ENCODE data around the gene TBCB. TPM values are rescaled to one million over a fixed set of nuclear protein-coding genes. Genes with fewer than 3 reads are reported as not detected.

Gene TBCB
- total RNA-seq, 2 donors from 2014 or later, result 158 to 260 TPM

- no peak overlapping the region for H3K27ac ChIP-seq
- H3K27me3 ChIP-seq (replicated peaks; ENCODE audit: insufficient read depth), result no peaks in the 10 kb centered on the region
- ATAC-seq (ENCODE audit: insufficient number of reproducible peaks, low FRiP score, low read depth) (no peak), DNase-seq (ENCODE audit: low spot score) (no peak)
- no peaks in the 10 kb centered on the region for H3K9me3 ChIP-seq
- H3K4me3 ChIP-seq, result no peak overlapping the region
- H3K4me1 ChIP-seq (ENCODE audit: control insufficient read depth in 1 of 2, low read depth in 2 of 2), result no peaks in the 10 kb centered on the region
- H3K36me3 ChIP-seq, result peaks cover 6% of the 10 kb centered on the region
- TF ChIP-seq, protein P1, sequence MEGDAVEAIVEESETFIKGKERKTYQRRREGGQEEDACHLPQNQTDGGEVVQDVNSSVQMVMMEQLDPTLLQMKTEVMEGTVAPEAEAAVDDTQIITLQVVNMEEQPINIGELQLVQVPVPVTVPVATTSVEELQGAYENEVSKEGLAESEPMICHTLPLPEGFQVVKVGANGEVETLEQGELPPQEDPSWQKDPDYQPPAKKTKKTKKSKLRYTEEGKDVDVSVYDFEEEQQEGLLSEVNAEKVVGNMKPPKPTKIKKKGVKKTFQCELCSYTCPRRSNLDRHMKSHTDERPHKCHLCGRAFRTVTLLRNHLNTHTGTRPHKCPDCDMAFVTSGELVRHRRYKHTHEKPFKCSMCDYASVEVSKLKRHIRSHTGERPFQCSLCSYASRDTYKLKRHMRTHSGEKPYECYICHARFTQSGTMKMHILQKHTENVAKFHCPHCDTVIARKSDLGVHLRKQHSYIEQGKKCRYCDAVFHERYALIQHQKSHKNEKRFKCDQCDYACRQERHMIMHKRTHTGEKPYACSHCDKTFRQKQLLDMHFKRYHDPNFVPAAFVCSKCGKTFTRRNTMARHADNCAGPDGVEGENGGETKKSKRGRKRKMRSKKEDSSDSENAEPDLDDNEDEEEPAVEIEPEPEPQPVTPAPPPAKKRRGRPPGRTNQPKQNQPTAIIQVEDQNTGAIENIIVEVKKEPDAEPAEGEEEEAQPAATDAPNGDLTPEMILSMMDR (IDR thresholded peaks at IDR 0.05), result no peak
Observed at GRCh38 chr19:36103040-36103626, 12.1 kb upstream of the TBCB start.

- H3K4me3 ChIP-seq, result no peak overlapping the region
- TF ChIP-seq, protein P1 (IDR thresholded peaks at IDR 0.05), result no peak
- H3K36me3 ChIP-seq, result peaks cover 6% of the 10 kb centered on the region
- H3K27ac ChIP-seq, result no peak overlapping the region
- DNase-seq (ENCODE audit: low spot score) (no peak), ATAC-seq (ENCODE audit: insufficient number of reproducible peaks, low FRiP score, low read depth) (no peak)
- no peaks in the 10 kb centered on the region for H3K4me1 ChIP-seq (ENCODE audit: control insufficient read depth in 1 of 2, low read depth in 2 of 2)
- H3K27me3 ChIP-seq (replicated peaks; ENCODE audit: insufficient read depth), result no peaks in the 10 kb centered on the region
- H3K9me3 ChIP-seq, result no peaks in the 10 kb centered on the region
Observed at GRCh38 chr19:36103842-36104552, 11.3 kb upstream of the TBCB start.

DNA sequence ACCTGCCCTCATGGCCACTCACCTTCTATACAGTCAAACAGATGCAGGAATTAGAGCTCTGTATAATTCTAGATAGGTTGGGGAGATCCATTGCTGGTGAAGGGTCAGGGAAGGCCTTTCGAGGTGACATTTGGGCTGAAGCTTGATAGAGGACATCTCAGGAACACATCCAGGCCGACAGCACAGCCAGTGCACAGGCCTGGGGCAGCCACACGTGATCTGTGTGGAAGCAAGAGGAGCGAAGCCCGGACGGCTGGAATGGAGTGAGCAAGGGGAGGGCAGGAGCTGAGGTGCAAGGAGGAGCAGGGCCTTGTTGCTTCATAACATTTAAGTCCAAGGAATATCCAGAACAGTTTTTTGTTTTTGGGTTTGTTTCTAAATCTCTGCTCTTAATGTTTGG lies 8.8 kb upstream of the TBCB start:
- peaks cover 6% of the 10 kb centered on the region for H3K36me3 ChIP-seq
- DNase-seq (ENCODE audit: low spot score), result no peak
- no peaks in the 10 kb centered on the region for H3K27me3 ChIP-seq (replicated peaks; ENCODE audit: insufficient read depth)
- no peak overlapping the region for H3K27ac ChIP-seq
- no peak for ATAC-seq (ENCODE audit: insufficient number of reproducible peaks, low FRiP score, low read depth)
- no peak overlapping the region for H3K4me3 ChIP-seq
- H3K4me1 ChIP-seq (ENCODE audit: control insufficient read depth in 1 of 2, low read depth in 2 of 2), result no peaks in the 10 kb centered on the region
- TF ChIP-seq, protein P1 (IDR thresholded peaks at IDR 0.05), result no peak
- no peaks in the 10 kb centered on the region for H3K9me3 ChIP-seq

GRCh38 chr19:36106991-36107390 lies 8.3 kb upstream of the TBCB start:
- peaks cover 6% of the 10 kb centered on the region for H3K36me3 ChIP-seq
- ATAC-seq (ENCODE audit: insufficient number of reproducible peaks, low FRiP score, low read depth), result no peak
- TF ChIP-seq, protein P1 (IDR thresholded peaks at IDR 0.05), result no peak

DNA sequence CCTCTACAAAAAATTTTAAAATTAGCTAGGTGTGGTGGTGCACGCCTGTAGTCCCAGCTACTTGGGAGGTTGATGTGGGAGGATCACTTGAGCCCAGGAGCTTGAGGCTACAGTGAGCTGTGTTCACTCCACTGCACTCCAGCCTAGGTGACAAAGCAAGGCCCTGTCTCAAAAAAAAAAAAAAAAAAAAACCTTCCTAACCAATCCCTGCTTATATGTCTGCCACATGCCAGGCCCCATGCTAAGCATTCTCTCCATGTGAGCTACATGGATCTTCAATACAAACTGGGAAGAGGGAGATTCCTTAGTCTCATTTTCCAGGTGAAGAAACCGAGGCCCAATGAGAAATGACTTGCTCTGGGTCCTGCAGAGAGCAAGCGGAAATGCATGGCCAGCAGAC lies 6.6 kb upstream of the TBCB start:
- peaks cover 12% of the 10 kb centered on the region for H3K36me3 ChIP-seq
- no peak overlapping the region for H3K27ac ChIP-seq
- no peaks in the 10 kb centered on the region for H3K9me3 ChIP-seq
- TF ChIP-seq, protein P1 (IDR thresholded peaks at IDR 0.05), result no peak
- H3K4me3 ChIP-seq, result no peak overlapping the region
- DNase-seq (ENCODE audit: low spot score) (no peak), ATAC-seq (ENCODE audit: insufficient number of reproducible peaks, low FRiP score, low read depth) (no peak)
- peaks cover 4 to 7% of the 10 kb centered on the region in 2 donors for H3K4me1 ChIP-seq (ENCODE audit: control insufficient read depth in 1 of 2, low read depth in 2 of 2)
- no peaks in the 10 kb centered on the region for H3K27me3 ChIP-seq (replicated peaks; ENCODE audit: insufficient read depth)

More at GRCh38 chr19:36106991-36107390, 8.3 kb upstream of the TBCB start:
- Histone ChIP-seq H3K4me3 (no peak overlapping the region), H3K9me3 (no peaks in the 10 kb centered on the region), H3K4me1 (ENCODE audit: control insufficient read depth in 1 of 2, low read depth in 2 of 2) (no peaks in the 10 kb centered on the region), H3K27me3 (replicated peaks; ENCODE audit: insufficient read depth) (no peaks in the 10 kb centered on the region), H3K27ac (no peak overlapping the region)
- no peak for DNase-seq (ENCODE audit: low spot score)
